Right atrium auricular region (tissue), 2 donors: Measurements from ENCODE around the gene KLHL15. TPM values are rescaled to one million over a fixed set of nuclear protein-coding genes. Genes with fewer than 3 reads are reported as not detected.

Experiments
- DNase-seq: peaks from one replicate; pipeline ENCODE4 v3.0.0-alpha.2; 2019; ENCODE audit warnings: low spot score
- H3K27ac ChIP-seq, 2 donors: fragments of 200-600 bp; sonication (generic); 1 replicate in 1 of 2; 2 replicates in 1 of 2; pipeline ENCODE4 v1.5.1; 2016 to 2019
- H3K27me3 ChIP-seq, 2 donors: fragments of 200-600 bp; sonication (generic); one replicate each; pipeline versions ENCODE4 v1.5.1 to v1.6.0; 2017 to 2019
- H3K36me3 ChIP-seq: fragments of 200-600 bp; sonication (generic); one replicate; pipeline ENCODE4 v1.5.1; 2016
- H3K4me1 ChIP-seq, 2 donors: fragments of 200-600 bp; sonication (generic); one replicate each; pipeline versions ENCODE4 v1.5.1 to v1.6.0; 2017 to 2019
- H3K4me3 ChIP-seq, 2 donors: fragments of 200-600 bp; sonication (generic); 1 replicate in 1 of 2; 2 replicates in 1 of 2; pipeline ENCODE4 v1.5.1; 2017 to 2019; ENCODE audit warnings: mild to moderate bottlenecking in 1 of 2, moderate library complexity in 1 of 2
- H3K9me3 ChIP-seq, 2 donors: fragments of 200-600 bp; sonication (generic); one replicate each; pipeline ENCODE4 v1.5.1; 2019
- total RNA-seq, 2 donors: library from RNA; depleted of rRNA; stranded (reverse); fragments of >200 nt; gene quantifications; one replicate each; pipeline ENCODE4 v1.1.0, GENCODE V29; 2016
- TF ChIP-seq, protein P1 (sequence below), 2 donors: fragments of 200-600 bp; sonication (generic); IDR thresholded peaks; one replicate each; pipeline ENCODE4 v1.5.1; 2019; ENCODE audit warnings: antibody characterized with exemption in 2 of 2

KLHL15 gene
- total RNA-seq, 2 donors from 2014 or later: 5.7 to 6.9 TPM

DNA sequence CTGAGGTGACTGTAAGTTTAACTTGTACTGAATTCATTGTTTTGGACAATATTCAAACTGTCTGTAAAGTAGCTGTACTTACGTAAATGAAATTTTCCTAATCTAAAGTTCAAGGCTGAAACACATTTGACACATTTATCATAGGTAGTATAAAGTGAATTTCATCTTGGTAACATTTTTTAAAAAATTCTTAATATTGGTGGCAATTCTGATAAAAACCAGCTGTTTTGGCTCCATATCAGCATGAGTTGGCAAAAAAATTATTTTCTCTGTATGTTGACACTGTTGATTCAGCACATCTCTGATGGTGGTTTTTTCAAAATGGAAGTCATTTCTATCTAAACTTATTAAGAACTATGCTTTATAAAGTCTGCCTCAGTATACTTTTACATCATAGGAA, 88.3 kb downstream of the KLHL15 start:
- no peak overlapping the region for H3K4me3 ChIP-seq
- TF ChIP-seq, protein P1, sequence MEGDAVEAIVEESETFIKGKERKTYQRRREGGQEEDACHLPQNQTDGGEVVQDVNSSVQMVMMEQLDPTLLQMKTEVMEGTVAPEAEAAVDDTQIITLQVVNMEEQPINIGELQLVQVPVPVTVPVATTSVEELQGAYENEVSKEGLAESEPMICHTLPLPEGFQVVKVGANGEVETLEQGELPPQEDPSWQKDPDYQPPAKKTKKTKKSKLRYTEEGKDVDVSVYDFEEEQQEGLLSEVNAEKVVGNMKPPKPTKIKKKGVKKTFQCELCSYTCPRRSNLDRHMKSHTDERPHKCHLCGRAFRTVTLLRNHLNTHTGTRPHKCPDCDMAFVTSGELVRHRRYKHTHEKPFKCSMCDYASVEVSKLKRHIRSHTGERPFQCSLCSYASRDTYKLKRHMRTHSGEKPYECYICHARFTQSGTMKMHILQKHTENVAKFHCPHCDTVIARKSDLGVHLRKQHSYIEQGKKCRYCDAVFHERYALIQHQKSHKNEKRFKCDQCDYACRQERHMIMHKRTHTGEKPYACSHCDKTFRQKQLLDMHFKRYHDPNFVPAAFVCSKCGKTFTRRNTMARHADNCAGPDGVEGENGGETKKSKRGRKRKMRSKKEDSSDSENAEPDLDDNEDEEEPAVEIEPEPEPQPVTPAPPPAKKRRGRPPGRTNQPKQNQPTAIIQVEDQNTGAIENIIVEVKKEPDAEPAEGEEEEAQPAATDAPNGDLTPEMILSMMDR (IDR thresholded peaks at IDR 0.05): no peak
- H3K9me3 ChIP-seq: no peaks in the 10 kb centered on the region
- H3K27ac ChIP-seq: no peak overlapping the region
- H3K36me3 ChIP-seq: no peaks in the 10 kb centered on the region
- H3K27me3 ChIP-seq: no peaks in the 10 kb centered on the region
- no peak for DNase-seq
- H3K4me1 ChIP-seq: no peaks in the 10 kb centered on the region

DNA sequence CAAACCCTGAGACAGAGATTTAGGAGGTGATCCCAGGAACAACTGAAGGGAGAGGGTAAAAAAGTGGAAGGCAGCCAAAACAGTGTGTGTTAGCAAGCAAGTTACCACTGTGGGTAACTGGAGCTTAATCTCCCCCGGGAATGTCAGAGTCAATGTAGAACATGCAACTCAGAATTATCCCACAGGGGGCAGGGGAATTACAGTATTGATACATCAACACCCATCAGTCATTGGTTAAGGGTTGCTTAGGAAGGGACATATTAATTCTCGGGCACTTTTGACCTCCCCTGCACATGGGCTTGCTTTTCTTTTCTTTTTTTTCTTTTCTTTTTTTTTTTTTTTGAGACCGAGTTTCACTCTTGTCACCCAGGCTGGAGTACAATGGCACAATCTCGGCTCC, 89.9 kb downstream of the KLHL15 start:
- no peak for DNase-seq
- no peaks in the 10 kb centered on the region for H3K27me3 ChIP-seq
- TF ChIP-seq, protein P1 (IDR thresholded peaks at IDR 0.05): no peak

DNA sequence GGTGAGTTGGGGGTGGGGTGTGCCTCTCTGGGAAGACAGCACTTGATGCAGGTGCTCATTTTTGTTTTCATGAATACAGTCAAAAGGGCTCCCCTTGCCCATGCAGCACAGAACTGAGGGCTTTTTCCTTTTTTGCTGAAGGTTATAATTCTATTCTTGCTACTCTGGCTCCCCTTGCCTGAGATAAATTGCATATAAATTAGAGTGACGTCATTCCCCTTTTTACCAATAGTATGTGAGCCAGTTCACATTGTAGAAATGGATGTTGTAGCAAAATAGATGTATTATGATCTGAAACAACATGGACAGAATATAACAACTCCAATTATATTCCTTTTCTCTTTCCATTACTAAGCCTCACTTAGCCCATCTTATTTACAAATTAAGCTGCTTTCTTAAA, 90.8 kb downstream of the KLHL15 start:
- Histone ChIP-seq H3K9me3 (no peaks in the 10 kb centered on the region), H3K4me1 (no peaks in the 10 kb centered on the region), H3K27me3 (no peaks in the 10 kb centered on the region), H3K36me3 (no peaks in the 10 kb centered on the region), H3K4me3 (no peak overlapping the region), H3K27ac (no peak overlapping the region)
- no peak for DNase-seq
- TF ChIP-seq, protein P1 (IDR thresholded peaks at IDR 0.05): no peak

More for the DNA sequence above, 89.9 kb downstream of the KLHL15 start:
- H3K27ac ChIP-seq: no peak overlapping the region
- no peaks in the 10 kb centered on the region for H3K4me1 ChIP-seq
- H3K36me3 ChIP-seq: no peaks in the 10 kb centered on the region
- H3K9me3 ChIP-seq: no peaks in the 10 kb centered on the region
- H3K4me3 ChIP-seq: no peak overlapping the region

DNA sequence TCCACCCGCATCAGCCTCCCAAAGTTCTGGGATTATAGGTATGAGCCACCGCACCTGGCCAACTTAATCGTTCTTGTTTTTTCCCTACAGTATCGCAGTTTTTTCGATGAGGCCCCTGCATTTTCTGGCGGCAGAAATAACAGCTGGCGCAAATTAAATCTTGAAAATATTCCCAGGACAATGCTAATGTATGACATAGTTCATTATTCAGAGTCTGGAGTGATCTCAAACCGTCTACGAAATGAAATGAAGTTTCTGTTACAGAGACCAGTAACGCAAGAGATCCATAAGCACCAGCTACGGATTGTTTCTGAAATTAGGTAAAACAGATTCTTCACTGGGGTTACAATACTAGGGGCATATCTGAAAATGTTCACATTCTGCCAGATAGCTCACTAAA, 91.9 kb downstream of the KLHL15 start:
- H3K27me3 ChIP-seq: no peaks in the 10 kb centered on the region
- H3K9me3 ChIP-seq: no peaks in the 10 kb centered on the region
- no peaks in the 10 kb centered on the region for H3K4me1 ChIP-seq
- no peak overlapping the region for H3K27ac ChIP-seq
- H3K36me3 ChIP-seq: no peaks in the 10 kb centered on the region
- no peak for DNase-seq
- no peak overlapping the region for H3K4me3 ChIP-seq
- TF ChIP-seq, protein P1 (IDR thresholded peaks at IDR 0.05): no peak

Other genes starting within 250 kb of the KLHL15 start
- gene SAT1, start 244.0 kb downstream of the KLHL15 start, total RNA-seq: 100 to 1,000 TPM; 513 to 713 TPM
- 10 to 100 TPM; 27.1 to 63.3 TPM for gene APOO, start 119.2 kb downstream of the KLHL15 start, total RNA-seq
- gene CXorf58, start 119.2 kb downstream of the KLHL15 start, total RNA-seq: not detected
- gene EIF2S3, start 27.8 kb upstream of the KLHL15 start, total RNA-seq: 10 to 100 TPM; 61.6 to 64.9 TPM
- 10 to 100 TPM; 32.6 to 36.6 TPM for gene ZFX, start 122.5 kb upstream of the KLHL15 start, total RNA-seq